Aortic smooth muscle cell (primary cell): Measurements from ENCODE around the gene C9orf152. TPM values are rescaled to one million over a fixed set of nuclear protein-coding genes. Genes with fewer than 3 reads are reported as not detected.

Experiments
- total RNA-seq: library from RNA; depleted of rRNA; stranded (reverse); fragments of >200 nt; gene quantifications from 2 replicates; pipeline ENCODE4 v1.2.3, GENCODE V29; 2014

The C9orf152 gene, protein sequence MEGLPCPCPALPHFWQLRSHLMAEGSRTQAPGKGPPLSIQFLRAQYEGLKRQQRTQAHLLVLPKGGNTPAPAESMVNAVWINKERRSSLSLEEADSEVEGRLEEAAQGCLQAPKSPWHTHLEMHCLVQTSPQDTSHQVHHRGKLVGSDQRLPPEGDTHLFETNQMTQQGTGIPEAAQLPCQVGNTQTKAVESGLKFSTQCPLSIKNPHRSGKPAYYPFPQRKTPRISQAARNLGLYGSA
- not detected in 2 replicates for total RNA-seq

DNA sequence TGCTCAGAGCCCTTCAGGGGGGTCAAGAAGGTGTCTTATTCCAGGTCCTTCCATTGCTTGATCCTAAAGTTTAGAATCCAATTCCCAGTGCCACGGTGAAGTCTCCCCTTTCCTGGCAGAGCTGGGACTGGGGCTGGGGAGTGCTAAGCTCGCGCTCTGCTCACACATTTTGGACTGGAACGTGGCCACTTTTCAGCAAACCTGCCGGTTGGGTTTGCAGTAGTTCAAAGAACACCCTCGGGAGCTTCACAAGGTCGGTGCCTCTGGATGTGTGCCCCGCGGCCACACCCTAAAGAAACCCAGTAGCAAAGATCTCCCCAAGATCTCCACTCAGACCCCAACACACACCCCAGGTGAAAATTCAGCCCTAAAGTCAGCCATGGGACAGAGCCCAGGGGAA, at the start of gene C9orf152:
TSS of gene C9orf152 (minus strand) at position 129 of the 400 bp plus-strand sequence. CDS start 580 bp downstream, outside the sequence.

DNA sequence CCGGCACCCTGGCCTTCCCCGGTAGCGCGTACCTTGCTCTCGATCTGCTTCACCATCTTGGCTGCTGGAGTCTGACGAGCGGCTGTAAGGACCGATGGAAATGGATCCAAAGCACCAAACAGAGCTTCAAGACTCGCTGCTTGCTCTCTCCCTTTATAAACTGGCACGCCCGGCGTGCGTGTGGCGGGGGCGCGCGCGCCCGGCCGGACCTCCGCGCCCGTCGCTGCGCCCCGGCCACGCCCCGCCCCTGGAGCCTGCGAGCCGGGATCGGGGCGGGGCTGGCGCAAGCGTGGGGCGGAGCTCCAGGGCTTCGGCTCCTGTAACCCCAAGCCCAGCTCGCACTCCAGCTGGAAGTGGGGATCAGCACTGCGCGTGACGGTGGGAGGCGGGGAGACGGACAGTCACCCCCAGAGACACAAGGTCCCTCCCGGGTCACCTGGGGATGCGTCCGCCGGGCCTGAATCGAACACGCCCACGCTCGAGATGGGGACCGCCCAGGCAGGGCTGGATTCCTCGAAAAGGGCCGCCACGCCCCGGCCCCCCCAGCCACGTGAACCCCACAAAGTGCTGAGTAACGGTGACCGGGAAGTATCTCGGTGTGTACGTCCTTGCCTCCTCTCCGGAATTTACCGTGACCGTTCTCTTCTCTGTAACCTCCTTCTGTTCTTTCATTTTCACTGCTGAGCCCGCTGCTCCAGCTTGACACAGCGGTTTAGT, 48.6 kb upstream of the C9orf152 start, which contains the start of gene TXN:
TSS of gene TXN (minus strand) at position 128 of the 717 bp plus-strand sequence. CDS start at position 56, 72 bp downstream.

Other genes with a start within 250 kb of the C9orf152 start
- 268 and 317 TPM in 2 replicates for gene TXN, start 48.3 kb upstream of the C9orf152 start, total RNA-seq
- gene TXNDC8, start 129.7 kb upstream of the C9orf152 start, total RNA-seq = not detected in 2 replicates